Umbilical cord (tissue), 2 donors: ENCODE data around the gene TMEM117. TPM values are rescaled to one million over a fixed set of nuclear protein-coding genes. Genes with fewer than 3 reads are reported as not detected.
"Not testable (repeated sequence)": the region's sequence is repeated elsewhere in the genome, so short reads cannot be mapped to it uniquely, and the experiment has no call there.

Experiments used
- DNase-seq: peaks from one replicate; pipeline ENCODE4 v3.0.0-alpha.2; 2015; ENCODE audit warnings: low spot score
- total RNA-seq: library from RNA; depleted of rRNA; stranded (reverse); fragments of >200 nt; gene quantifications from one replicate; pipeline ENCODE4 v1.2.3, GENCODE V29; 2014; ENCODE audit warnings: low replicate concordance; ENCODE audit not compliant: insufficient read depth

Gene TMEM117
- total RNA-seq, 1 donor from 2014 or later, result 18.3 TPM

GRCh38 chr12:44020555-44020954, 184.7 kb downstream of the TMEM117 start:
- DNase-seq, result no peak

DNA sequence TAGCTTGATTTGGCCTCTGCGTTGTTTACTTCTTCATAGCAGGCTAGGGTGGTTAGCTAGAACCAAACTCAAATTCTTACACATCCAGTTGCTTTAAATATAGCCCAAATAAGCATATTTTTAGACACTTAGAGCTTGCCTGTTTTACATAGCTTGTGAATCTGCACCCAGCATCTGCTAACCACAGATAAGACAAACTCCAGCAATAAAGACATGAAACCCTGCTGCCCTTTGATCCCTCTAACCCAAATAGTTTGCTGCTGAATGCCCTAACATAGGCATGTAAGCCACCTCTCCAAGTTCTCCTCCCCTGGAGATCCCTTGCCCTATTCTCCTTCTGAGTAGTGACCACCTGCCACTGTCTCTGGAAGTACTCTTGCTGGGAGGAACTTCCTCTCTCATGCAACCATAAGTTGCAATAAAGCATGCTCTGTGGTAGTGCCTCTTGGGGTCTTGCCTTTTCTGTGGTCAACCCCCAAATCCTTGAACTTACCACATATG, 185.6 kb downstream of the TMEM117 start:
- peak; percentile 46 for DNase-seq

DNA sequence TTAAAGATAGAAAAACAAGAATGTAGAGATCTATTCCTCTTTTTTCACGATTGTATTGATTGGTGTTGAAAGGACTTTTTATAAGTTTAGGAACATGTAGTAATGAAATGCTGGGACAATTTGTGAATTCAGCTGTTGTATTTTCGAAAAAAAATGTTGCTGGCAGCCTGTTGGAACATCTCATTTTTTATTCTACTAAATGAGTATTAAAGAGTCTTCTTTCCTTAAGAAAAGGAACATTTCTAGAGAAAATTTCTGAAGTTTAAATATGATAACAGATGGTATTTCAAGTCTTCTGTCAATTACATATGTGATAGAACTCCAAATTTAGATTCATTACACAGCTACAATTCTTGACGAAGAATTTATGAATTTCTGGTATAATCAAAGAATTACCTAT, 189.6 kb downstream of the TMEM117 start:
- DNase-seq, result no peak

DNA sequence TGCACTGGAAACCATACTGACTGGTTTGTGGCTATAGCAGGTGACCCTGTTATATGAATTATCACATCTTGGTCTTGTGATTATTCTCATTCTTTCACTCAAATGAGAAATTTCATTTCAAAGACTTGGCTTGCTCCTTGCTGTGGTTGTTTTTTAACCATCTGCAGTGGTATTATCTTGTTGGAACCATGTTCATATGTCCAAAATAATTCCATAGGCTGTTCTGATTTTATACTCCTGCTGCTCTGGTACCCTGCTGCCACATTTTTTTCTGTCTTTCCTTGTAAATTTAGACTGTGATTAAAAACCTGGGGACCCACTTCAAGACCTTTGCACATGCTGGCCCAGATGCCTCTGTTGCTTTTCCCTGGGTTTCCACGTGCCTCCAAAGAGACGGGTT, 190.2 kb downstream of the TMEM117 start:
- DNase-seq, result no peak

DNA sequence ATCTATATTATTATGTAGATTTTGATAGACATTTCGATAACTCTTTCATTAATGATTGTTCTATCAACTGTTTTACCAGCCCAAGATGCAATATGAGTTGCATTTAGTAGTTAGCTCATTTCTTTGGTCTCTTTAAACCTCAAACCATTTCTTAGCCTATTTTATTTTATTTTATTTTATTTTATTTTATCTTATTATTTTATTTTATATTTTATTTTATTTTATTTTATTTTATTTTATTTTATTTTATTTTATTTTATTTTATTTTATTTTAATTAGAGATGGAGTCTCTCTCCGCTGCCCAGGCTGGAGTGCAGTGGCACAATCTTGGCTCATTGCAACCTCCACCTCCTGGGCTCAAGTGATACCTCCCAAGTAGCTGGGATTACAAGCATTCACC, 191.0 kb downstream of the TMEM117 start:
- DNase-seq, result not testable (repeated sequence)

DNA sequence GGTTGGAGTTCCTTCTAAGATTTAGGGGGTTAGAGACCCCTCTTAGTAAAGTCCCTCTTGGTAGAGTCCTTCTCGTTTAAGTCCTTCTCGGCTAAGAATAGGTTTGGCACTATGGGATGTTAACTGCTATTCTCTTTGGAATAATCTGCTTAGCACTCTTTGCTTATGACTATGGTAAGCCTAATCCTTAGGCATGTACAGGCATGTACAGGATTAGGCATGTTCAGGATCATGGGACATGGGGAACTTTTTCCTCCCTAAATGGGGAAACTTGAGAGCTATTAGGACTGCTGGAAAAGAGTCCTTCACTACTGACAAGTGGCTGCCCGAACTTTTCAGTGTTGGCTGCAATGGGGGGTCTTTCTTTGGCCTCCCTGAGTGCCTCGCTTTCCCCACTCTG, 193.3 kb downstream of the TMEM117 start:
- DNase-seq, result no peak

- DNase-seq, result no peak
Observed at GRCh38 chr12:44031472-44032185, 195.7 kb downstream of the TMEM117 start.

DNA sequence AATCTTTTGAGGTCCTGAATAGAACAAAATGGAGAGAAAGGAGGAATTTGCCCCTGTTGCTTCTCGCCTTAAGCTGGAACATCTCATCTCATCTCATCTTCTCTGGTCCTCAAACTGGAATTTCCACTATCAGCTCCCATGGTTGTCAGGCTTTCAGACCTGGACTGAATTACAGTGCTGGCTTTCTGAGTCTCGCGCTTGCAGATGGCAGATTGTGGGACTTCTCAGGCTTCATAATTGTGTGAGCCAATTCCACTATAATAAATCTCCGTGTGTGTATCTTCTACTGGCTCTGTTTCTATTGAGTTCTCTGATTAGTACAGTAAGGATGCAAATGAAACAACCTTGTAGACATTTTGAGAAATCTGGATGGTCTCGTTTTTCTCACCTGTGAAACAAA, 199.0 kb downstream of the TMEM117 start:
- no peak for DNase-seq

- DNase-seq, result no peak
Observed at GRCh38 chr12:44036875-44037443, 201.1 kb downstream of the TMEM117 start.

GRCh38 chr12:44038411-44038810, 202.5 kb downstream of the TMEM117 start:
- no peak for DNase-seq

DNA sequence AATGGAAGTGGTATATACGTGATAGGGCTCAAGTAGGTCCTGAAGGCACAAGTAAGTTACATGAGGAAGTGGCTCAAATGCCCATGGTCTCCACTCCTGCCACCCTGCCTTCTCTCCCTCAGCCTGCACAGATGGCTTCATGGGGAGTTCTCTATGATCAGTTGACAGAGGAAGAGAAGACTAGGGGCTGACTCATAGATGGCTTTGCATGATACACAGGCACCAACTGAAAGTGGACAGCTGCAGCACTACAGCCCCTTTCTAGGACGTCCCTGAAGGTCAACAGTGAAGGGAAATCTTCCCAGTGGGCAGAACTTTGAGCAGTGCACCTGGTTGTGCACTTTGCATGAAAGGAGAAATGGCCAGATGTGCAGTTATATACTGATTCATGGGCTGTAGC, 208.6 kb downstream of the TMEM117 start:
- DNase-seq, result not testable (repeated sequence)

DNA sequence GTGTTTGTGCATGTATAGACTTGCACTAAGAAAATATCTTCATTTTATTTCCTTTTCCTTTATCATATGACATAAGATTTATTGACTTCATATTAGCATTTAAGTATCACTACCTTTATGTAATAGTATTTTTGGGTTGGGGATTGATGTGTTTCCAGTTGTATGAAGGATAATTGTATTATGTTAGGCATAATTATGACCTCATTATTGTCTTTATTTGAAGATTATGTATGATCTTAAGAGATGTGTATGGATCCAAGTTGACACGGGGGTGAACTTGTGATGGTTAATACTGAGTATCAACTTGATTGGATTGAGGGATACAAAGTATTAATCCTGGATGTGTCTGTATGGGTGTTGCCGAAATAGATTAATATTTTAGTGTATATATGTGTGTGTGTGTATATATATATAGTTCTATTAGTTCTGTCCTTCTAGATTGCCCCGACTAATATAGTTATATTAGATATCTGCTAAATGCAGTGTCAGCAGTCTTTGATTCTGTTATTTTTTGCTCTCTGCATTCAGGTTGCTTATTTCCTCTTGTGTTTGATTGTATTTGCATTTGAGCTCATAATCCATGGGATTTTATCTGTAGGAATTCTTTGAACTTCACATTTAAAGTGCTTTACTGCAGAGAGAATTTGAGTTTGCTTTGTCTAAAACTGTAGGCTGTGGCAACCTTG, 211.0 kb downstream of the TMEM117 start:
- DNase-seq, result no peak

- DNase-seq, result no peak
Observed at GRCh38 chr12:44052554-44052953, 216.7 kb downstream of the TMEM117 start.

- peak; percentile 16 for DNase-seq
Observed at GRCh38 chr12:44053549-44054127, 217.8 kb downstream of the TMEM117 start.

- no peak for DNase-seq
Observed at GRCh38 chr12:44054281-44054680, 218.4 kb downstream of the TMEM117 start.

DNA sequence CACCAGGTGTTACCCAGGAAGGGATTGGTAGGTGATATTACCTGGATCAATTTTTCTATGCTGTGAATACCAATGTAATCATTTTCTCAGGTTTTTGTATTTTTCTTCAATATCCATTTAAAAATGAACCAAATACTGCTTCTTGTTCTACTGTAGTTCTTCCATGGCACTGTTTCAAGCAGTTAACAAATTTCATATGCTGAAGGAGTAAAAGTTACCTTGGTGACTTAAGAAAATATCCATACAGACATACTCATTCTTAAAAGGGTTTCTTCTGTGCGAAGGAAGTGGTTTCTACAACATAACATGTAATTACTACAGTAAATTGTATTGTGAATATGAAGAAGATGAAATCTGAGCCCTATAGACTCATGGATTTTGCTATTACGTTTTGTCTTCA, 222.5 kb downstream of the TMEM117 start:
- no peak for DNase-seq

- no peak for DNase-seq
Observed at GRCh38 chr12:44059476-44059875, 223.6 kb downstream of the TMEM117 start.

GRCh38 chr12:44063671-44064070, 227.8 kb downstream of the TMEM117 start:
- no peak for DNase-seq

DNA sequence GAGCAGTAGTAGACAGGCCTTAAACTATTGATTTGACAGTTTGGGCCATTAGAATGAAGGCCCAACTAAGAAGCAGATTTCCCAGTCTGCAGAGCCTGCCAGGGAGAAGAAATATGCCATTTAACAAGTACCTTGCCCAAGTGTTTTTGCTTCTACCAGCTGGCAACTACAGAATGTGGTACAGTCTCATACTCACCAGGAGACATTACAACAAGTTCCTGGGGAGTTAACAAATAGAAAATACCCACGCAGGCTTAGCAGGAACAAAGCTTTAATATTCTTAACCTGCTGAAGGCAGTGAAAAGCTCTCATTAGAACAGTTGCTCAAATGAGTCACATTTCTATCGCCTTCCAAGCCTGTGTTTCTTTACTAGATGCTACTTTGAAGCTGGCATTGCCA, 241.0 kb downstream of the TMEM117 start:
- DNase-seq, result no peak

- peak; percentile 10 for DNase-seq
Observed at GRCh38 chr12:44077294-44077693, 241.4 kb downstream of the TMEM117 start.

DNA sequence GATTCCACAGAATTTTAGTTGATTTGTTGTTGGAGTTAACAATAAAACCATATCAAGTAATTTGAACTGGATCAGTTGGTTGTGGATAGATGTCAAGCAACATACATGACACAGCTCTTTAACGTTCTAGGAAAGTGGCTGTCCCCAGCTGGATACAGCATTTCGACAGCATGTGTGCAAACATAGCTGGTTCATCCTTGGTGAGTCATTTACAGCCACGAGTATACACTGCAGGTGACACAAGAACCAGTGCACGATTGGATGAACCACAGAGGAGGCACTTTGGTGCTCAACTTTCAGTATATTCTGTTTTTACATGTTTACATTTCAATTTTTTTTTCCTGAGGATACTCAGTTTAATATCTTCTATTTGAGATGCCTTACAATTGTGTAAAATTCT, 242.4 kb downstream of the TMEM117 start:
- no peak for DNase-seq

DNA sequence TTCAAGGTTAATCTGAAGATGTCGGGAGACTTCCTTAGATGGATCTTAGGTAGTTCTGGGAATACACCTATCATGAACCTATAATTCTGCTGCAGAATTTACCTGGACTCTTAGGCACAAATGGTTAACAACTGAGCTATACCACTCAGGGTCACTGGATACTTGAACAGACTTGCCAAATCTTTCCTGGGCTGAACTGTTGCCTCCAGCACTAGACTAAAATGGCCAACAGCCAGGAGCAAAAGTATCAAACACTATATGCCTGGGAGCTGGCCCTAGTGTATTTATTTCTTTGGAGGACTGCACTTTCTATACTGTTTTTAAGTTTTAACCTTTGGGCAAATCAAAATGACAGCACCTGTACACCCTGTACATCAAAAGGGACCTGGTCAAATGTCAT, 252.8 kb downstream of the TMEM117 start:
- DNase-seq, result no peak
